Activated T-cell treated with anti-CD3 and anti-CD28 coated beads for 24 hours (primary cell): ENCODE data around the gene EXOC3.
A peak's percentile ranks its signal among the peaks of the same experiment; 100 is the strongest.

ENCODE experiments used
- DNase-seq: peaks from one replicate; pipeline ENCODE4 v3.0.0-alpha.2; 2020; ENCODE audit warnings: low read depth

Gene EXOC3

GRCh38 chr5:426392-426976, 16.5 kb upstream of the EXOC3 start:
- no peak for DNase-seq

GRCh38 chr5:427415-428087, 15.4 kb upstream of the EXOC3 start:
- no peak for DNase-seq

DNA sequence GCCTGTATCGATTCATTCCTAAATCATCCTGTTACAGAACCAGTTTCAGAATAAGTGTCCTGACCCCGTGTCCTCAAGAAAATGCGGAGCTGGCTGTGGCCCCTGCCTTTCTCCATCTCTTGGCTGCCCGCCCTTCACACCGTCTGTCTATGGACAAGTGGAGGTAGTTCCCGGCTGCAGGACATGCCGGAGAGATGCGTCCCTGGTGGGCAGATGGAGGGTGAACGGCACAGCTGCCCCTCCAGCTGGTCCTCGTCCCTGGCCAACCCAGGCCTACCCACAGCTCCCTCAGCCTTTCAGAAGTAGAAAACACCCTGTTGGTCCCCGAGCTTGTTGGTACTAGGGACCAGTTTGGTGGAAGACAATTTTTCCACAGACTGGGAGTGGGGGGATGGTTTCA, 14.8 kb upstream of the EXOC3 start:
- DNase-seq: no peak

GRCh38 chr5:428754-429452, 14.1 kb upstream of the EXOC3 start:
- DNase-seq: no peak

- DNase-seq: no peak
Observed at GRCh38 chr5:429453-430188, 13.4 kb upstream of the EXOC3 start.

DNA sequence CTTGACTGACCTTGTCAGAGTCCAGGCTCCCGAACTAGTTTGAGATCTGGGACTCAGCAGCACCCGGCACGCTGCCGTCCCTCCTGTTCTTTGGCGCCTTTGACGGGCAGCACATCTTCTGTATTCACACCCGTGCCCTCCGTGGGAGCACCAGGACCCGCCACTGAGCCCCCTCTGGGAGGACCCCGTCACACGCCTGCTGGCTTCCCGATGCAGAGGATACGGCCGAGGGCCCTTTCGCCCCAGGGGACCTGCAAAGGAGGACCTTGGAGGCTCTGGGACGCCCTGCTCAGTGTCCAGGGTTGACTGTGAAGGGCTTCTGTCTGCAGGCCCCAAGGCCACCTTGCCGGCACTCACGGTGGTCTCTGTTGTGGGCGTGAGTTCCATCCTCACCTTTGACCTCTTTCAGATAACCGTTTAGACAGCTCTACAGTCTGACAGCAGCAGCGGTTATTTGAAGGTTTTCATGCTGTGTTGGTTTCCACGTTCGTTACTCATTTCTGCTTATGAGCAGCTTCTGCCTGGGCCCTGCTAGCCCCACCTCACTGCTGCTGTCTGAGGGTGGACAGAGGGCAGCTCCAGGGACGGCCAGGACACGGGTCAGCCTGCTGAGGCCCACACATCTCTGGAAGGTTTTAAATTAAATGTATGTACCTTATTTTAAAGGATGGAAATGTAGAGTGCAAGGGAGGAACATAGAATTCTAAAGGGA, 12.6 kb upstream of the EXOC3 start:
- no peak for DNase-seq

GRCh38 chr5:431001-431710, 11.8 kb upstream of the EXOC3 start:
- DNase-seq: peak; percentile 30

DNA sequence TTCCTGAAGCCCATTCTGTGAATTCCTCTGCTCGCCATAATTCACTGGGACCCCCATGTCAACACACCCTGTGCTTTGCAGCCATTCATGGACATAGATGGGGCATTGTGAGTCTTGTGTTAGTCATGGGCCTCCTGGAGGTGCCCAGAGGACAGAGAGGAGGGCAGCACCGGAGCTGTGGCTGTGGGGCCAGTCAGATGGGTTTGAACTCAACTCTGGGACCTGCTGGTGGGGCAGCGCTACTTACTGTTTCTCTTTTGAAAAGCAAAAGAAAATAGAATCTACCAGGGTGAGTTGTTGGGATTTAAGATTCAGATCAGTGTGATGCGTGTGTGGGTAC, 11.3 kb upstream of the EXOC3 start:
- no peak for DNase-seq

DNA sequence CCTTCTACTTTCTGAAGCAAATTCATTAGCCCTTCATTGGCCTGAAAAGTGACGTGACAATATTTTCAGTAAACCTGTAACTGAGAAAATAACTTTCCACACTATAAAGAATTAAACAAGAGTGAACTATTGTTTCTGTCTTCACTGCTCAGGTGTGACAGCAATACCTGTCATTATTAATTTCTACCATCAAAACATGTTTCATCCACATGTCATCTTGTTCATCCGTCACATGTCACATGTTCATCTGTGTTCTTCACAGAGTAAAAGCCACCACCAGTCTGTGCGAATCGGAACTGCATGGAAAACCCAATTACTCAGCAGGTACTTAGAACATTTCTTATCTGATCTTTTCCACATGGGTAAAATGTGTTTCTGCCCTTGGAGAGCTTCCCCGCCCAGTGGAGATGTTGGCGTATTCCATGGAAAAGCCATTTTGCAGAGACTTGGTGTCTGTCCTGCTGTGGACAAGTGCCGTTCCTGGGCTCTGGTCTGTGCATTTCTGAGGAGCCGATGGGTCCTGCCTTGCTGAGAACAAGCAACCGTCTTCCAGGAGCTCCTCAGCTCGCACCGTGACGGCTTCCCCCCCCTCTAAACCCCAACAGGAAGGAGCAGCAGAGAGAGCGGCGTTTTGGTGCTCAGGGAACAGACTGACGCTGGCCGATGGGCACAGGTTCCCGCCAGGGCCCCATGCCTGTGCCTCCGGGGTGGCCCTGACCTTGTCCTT, 10.6 kb upstream of the EXOC3 start:
- DNase-seq: no peak

GRCh38 chr5:432928-433791, 9.8 kb upstream of the EXOC3 start:
- DNase-seq: no peak

DNA sequence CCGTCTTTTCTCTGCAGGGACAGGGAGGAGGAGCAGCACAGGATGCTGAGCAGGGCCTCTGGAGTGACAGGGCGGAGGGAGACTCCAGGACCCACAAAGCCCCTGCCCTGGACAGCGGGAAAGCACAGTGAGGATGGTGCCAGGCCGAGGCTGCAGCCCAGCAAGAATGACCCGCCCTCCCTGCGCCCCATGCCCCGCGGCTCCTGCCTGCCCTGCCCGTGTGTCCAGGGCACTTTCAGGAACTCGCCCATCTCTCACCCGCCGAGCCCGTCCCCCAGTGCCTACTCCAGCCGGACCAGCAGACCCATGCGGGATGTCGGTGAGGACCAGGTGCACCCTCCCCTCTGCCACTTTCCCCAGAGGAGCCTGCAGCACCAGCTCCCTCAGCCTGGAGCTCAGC, 9.1 kb upstream of the EXOC3 start:
- DNase-seq: no peak

DNA sequence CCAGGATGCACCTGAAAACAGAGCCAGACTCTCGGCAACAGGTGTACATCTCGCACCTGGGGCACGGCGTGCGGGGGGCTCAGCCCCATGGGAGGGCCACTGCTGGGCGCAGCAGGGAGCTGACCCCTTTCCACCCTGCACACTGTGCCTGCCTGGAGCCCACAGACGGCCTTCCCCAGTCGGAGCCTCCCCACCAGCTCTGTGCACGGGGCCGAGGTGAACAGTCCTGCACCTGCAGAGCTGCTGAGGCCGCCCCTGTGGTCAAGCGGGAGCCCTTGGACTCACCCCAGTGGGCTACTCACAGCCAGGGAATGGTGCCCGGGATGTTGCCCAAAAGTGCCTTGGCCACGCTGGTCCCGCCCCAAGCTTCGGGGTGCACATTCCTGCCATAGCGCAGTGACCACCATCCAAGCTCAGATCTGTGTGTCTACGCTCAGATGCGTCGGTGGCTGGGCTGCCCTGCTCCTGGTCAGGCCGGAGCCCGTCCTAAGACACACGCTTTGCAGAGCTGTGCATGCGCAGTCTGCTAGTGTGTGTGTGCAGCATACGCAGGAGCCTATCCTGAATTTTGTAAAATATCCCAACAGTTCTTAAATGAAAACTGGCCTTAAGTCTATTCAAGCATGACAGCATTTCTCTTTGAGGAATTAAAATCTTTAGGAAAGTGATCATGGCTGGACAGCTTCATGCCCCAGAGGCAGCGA, 8.4 kb upstream of the EXOC3 start:
- no peak for DNase-seq

- DNase-seq: no peak
Observed at GRCh38 chr5:435156-435790, 7.7 kb upstream of the EXOC3 start.

GRCh38 chr5:435961-436640, 6.9 kb upstream of the EXOC3 start:
- DNase-seq: no peak

GRCh38 chr5:436641-436975, 6.4 kb upstream of the EXOC3 start:
- DNase-seq: no peak

GRCh38 chr5:437281-437771, 5.7 kb upstream of the EXOC3 start:
- DNase-seq: no peak

GRCh38 chr5:438481-438981, 4.4 kb upstream of the EXOC3 start:
- DNase-seq: no peak

DNA sequence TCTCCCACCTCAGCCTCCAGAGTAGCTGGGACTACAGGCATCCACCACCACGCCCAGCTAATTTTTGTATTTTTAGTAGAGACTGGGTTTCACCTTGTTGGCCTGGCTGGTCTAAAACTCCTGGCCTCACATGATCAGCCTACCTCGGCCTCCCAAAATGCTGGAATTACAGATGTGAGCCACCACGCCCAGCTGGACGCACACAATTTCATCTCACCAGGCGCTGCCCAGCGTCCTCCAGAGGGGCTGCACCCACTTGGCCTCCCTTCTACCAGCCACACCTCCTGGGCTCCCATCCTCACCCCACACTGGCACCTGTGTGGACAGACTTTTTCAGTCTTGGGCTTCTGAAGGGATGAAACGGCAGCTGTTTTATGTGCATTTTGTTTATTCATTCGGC, 3.8 kb upstream of the EXOC3 start:
- no peak for DNase-seq
